Neutrophil (primary cell): ENCODE data around the gene EEFSEC.

Experiments used
- H3K27ac ChIP-seq: fragments of 200-600 bp; sonication (generic); 2 replicates; pipeline ENCODE4 v1.5.1; 2016; ENCODE audit warnings: mild to moderate bottlenecking, moderate library complexity
- H3K27me3 ChIP-seq: fragments of 200-600 bp; sonication (generic); 2 replicates; pipeline ENCODE4 v1.6.0; 2016; ENCODE audit warnings: mild to moderate bottlenecking
- H3K36me3 ChIP-seq: fragments of 200-600 bp; sonication (generic); 2 replicates; pipeline ENCODE4 v1.5.1; 2017
- H3K4me1 ChIP-seq, 2 experiments: fragments of 200-600 bp in 1 of 2; sonication (generic) in 1 of 2; 1 replicate in 1 of 2; 2 replicates in 1 of 2; pipeline versions ENCODE4 v1.5.1 to v1.6.1; 2013 to 2016; ENCODE audit warnings: low read depth in 1 of 2, low read length in 1 of 2, mild to moderate bottlenecking in 1 of 2, moderate library complexity in 1 of 2; ENCODE audit not compliant: control insufficient read depth in 1 of 2, insufficient read depth in 1 of 2
- H3K4me3 ChIP-seq, 2 experiments: fragments of 200-600 bp in 1 of 2; sonication (generic) in 1 of 2; 1 replicate in 1 of 2; 2 replicates in 1 of 2; pipeline ENCODE4 v1.5.1; 2013 to 2016; ENCODE audit warnings: low read depth in 1 of 2, low read length in 1 of 2, mild to moderate bottlenecking in 1 of 2, moderate library complexity in 1 of 2
- H3K9me3 ChIP-seq: fragments of 200-600 bp; sonication (generic); 2 replicates; pipeline ENCODE4 v1.5.1; 2016
- CTCF ChIP-seq: fragments of 200-600 bp; sonication (generic); IDR thresholded peaks from 2 replicates; pipeline ENCODE4 v1.5.1; 2016; ENCODE audit warnings: antibody characterized with exemption

EEFSEC gene

GRCh38 chr3:128294999-128295468, 141.8 kb downstream of the EEFSEC start:
- Histone ChIP-seq H3K4me3 (no peak overlapping the region), H3K4me1 (no peaks in the 10 kb centered on the region), H3K36me3 (no peaks in the 10 kb centered on the region), H3K9me3 (no peaks in the 10 kb centered on the region), H3K27ac (no peak overlapping the region), H3K27me3 (no peaks in the 10 kb centered on the region)
- TF ChIP-seq CTCF = no peak

GRCh38 chr3:128296469-128297251, 143.4 kb downstream of the EEFSEC start:
- Histone ChIP-seq H3K4me3 (no peak overlapping the region), H3K4me1 (no peaks in the 10 kb centered on the region), H3K9me3 (no peaks in the 10 kb centered on the region), H3K36me3 (no peaks in the 10 kb centered on the region), H3K27ac (no peak overlapping the region), H3K27me3 (no peaks in the 10 kb centered on the region)
- no peak for TF ChIP-seq CTCF

GRCh38 chr3:128297401-128298138, 144.3 kb downstream of the EEFSEC start:
- no peak for TF ChIP-seq CTCF
- no peaks in the 10 kb centered on the region for H3K4me1 ChIP-seq

GRCh38 chr3:128301186-128302023, 148.1 kb downstream of the EEFSEC start:
- no peak overlapping the region for H3K27ac ChIP-seq
- no peak for TF ChIP-seq CTCF
- H3K4me1 ChIP-seq = no peaks in the 10 kb centered on the region
- no peak overlapping the region for H3K4me3 ChIP-seq
- H3K27me3 ChIP-seq = no peaks in the 10 kb centered on the region
- no peaks in the 10 kb centered on the region for H3K36me3 ChIP-seq
- no peaks in the 10 kb centered on the region for H3K9me3 ChIP-seq

More at GRCh38 chr3:128297401-128298138, 144.3 kb downstream of the EEFSEC start:
- no peaks in the 10 kb centered on the region for H3K27me3 ChIP-seq
- no peak overlapping the region for H3K4me3 ChIP-seq
- H3K9me3 ChIP-seq = no peaks in the 10 kb centered on the region
- no peaks in the 10 kb centered on the region for H3K36me3 ChIP-seq
- no peak overlapping the region for H3K27ac ChIP-seq

GRCh38 chr3:128306481-128306880, 153.2 kb downstream of the EEFSEC start:
- TF ChIP-seq CTCF = no peak
- Histone ChIP-seq H3K4me1 (no peaks in the 10 kb centered on the region), H3K4me3 (no peak overlapping the region), H3K27ac (no peak overlapping the region), H3K36me3 (no peaks in the 10 kb centered on the region), H3K9me3 (no peaks in the 10 kb centered on the region), H3K27me3 (no peaks in the 10 kb centered on the region)
